ENCODE measurements around the gene TANGO6. TPM values are rescaled to one million over a fixed set of nuclear protein-coding genes. Genes with fewer than 3 reads are reported as not detected.

The TANGO6 gene
- total RNA-seq, 4 donors from 2014 or later: 18.4 to 36.0 (median 23.3) TPM

Small RNA genes lying within 50 kb of the gene (small RNA-seq; reads per million reads assigned to genes)
- not detected for gene RF00019
- gene RF00066: not detected
- not detected for gene RNU6-898P

Other genes starting within 250 kb of the TANGO6 start
- 10 to 100 TPM in 1 of 4 donors, 1 to 10 TPM in 3; 1.2 to 15.9 (median 2.5) TPM for gene CDH3, start 198.2 kb upstream of the TANGO6 start, total RNA-seq
- 10 to 100 TPM; 17.9 to 32.9 (median 20.2) TPM for gene CDH1, start 106.2 kb upstream of the TANGO6 start, total RNA-seq

All from tibial nerve (tissue), 4 donors.